Fibroblast of skin of right biceps (primary cell): Measurements from ENCODE around the gene COL18A1.
"Not testable (repeated sequence)": the region's sequence is repeated elsewhere in the genome, so short reads cannot be mapped to it uniquely, and the experiment has no call there.

Experiments used
- DNase-seq: peaks from one replicate; pipeline ENCODE4 v3.0.0-alpha.2; 2013

Gene COL18A1

GRCh38 chr21:45367402-45368351 is 37.3 kb upstream of the COL18A1 start:
- DNase-seq, result no peak

- not testable (repeated sequence) for DNase-seq
These were observed 35.9 kb upstream of the COL18A1 start for GRCh38 chr21:45369018-45369417.

GRCh38 chr21:45370575-45370974 is 34.4 kb upstream of the COL18A1 start:
- no peak for DNase-seq

GRCh38 chr21:45371081-45371480 is 33.9 kb upstream of the COL18A1 start:
- DNase-seq, result no peak

- no peak for DNase-seq
These were observed 33.3 kb upstream of the COL18A1 start for GRCh38 chr21:45371655-45372054.

GRCh38 chr21:45372732-45373355 is 32.1 kb upstream of the COL18A1 start:
- no peak for DNase-seq

- DNase-seq, result no peak
These were observed 30.8 kb upstream of the COL18A1 start for GRCh38 chr21:45373991-45374816.

GRCh38 chr21:45374826-45375455 is 30.0 kb upstream of the COL18A1 start:
- DNase-seq, result no peak

GRCh38 chr21:45376459-45377324 is 28.3 kb upstream of the COL18A1 start:
- no peak for DNase-seq

GRCh38 chr21:45377325-45377709 is 27.6 kb upstream of the COL18A1 start:
- no peak for DNase-seq

GRCh38 chr21:45377866-45378257 is 27.1 kb upstream of the COL18A1 start:
- DNase-seq, result no peak

GRCh38 chr21:45378258-45378966 is 26.6 kb upstream of the COL18A1 start:
- no peak for DNase-seq

- DNase-seq, result no peak
These were observed 25.6 kb upstream of the COL18A1 start for GRCh38 chr21:45379171-45379900.

GRCh38 chr21:45379901-45380330 is 25.0 kb upstream of the COL18A1 start:
- no peak for DNase-seq

GRCh38 chr21:45380566-45380965 is 24.4 kb upstream of the COL18A1 start:
- DNase-seq, result no peak

- no peak for DNase-seq
These were observed 23.8 kb upstream of the COL18A1 start for GRCh38 chr21:45381036-45381787.

- no peak for DNase-seq
These were observed 22.9 kb upstream of the COL18A1 start for GRCh38 chr21:45381865-45382696.

- no peak for DNase-seq
These were observed 22.3 kb upstream of the COL18A1 start for GRCh38 chr21:45382697-45382997.

GRCh38 chr21:45383111-45383614 is 21.8 kb upstream of the COL18A1 start:
- DNase-seq, result no peak
